GM12878 (cell line): ENCODE measurements around the gene PDE10A. TPM values are rescaled to one million over a fixed set of nuclear protein-coding genes. Genes with fewer than 3 reads are reported as not detected.

Experiments used
- ATAC-seq: fragments of 200-7000 bp; cut with Tn5 transposase; 3 replicates; pipeline ENCODE4 v1.9.1; 2020; ENCODE audit warnings: mild to moderate bottlenecking, moderate library complexity
- BruUV-seq: library from RNA; stranded (reverse); fragments of 400-500 nt; replicated peaks from 2 replicates; lab custom pipeline; 2021; lab: Mats Ljungman, UMichigan
- CTCF ChIA-PET: fragments of 300-600 bp; sonication (Branson Sonifier 250); formaldehyde crosslinking; extraction: SDS; loops from one replicate; lab custom pipeline; 2021; ENCODE audit warnings: inconsistent platforms; lab: Yijun Ruan, JAX
- POLR2A ChIA-PET: fragments of 350-600 bp; formaldehyde crosslinking; extraction: SDS; loops from one replicate; lab custom pipeline; 2021; ENCODE audit warnings: inconsistent platforms; lab: Charles Lee
- RAD21 ChIA-PET: fragments of 300-600 bp; sonication (Branson Sonifier 250); formaldehyde crosslinking; loops from one replicate; lab custom pipeline; 2023; ENCODE audit warnings: antibody characterized with exemption; ENCODE audit not compliant: unreplicated experiment; lab: Charles Lee
- SMC1A ChIA-PET: fragments of 300-600 bp; sonication (Branson Sonifier 250); formaldehyde crosslinking; loops from one replicate; lab custom pipeline; 2023; ENCODE audit not compliant: unreplicated experiment, uncharacterized antibody; lab: Charles Lee
- DNase-seq: peaks from one replicate; pipeline ENCODE4 v3.0.0-alpha.2; 2011; ENCODE audit warnings: low read depth, low spot score
- FAIRE-seq: peaks from 3 replicates; lab custom pipeline; 2011; peaks lifted over from hg19 to GRCh38; lab: Jason Lieb, UNC
- H2AFZ ChIP-seq: 2 replicates; pipeline ENCODE4 v1.6.0; 2011; ENCODE audit warnings: low read depth, low read length, control low read depth; ENCODE audit not compliant: control insufficient read depth
- H3K27ac ChIP-seq: 2 replicates; pipeline ENCODE4 v1.5.1; 2011; ENCODE audit warnings: control low read depth; ENCODE audit not compliant: control insufficient read depth, insufficient read depth
- H3K27me3 ChIP-seq, 2 experiments: replicated peaks in 1 of 2; 2 replicates each; pipeline versions ENCODE4 v1.6.0 to v1.6.1; 2011; ENCODE audit warnings: low read length in 1 of 2; ENCODE audit not compliant: control insufficient read depth in 2 of 2, insufficient read depth in 2 of 2
- H3K36me3 ChIP-seq, 2 experiments: 2 replicates each; pipeline ENCODE4 v1.5.1; 2011; ENCODE audit warnings: low read length in 1 of 2; ENCODE audit not compliant: control insufficient read depth in 2 of 2, insufficient read depth in 2 of 2
- H3K4me1 ChIP-seq: 2 replicates; pipeline ENCODE4 v1.6.1; 2011; ENCODE audit warnings: mild to moderate bottlenecking, low read length, moderate library complexity, mixed read lengths; ENCODE audit not compliant: control insufficient read depth, insufficient read depth
- H3K4me2 ChIP-seq: 2 replicates; pipeline ENCODE4 v1.6.0; 2011; ENCODE audit warnings: control low read depth; ENCODE audit not compliant: control insufficient read depth, insufficient read depth
- H3K4me3 ChIP-seq: fragments of 200-600 bp; sonication (generic); 2 replicates; pipeline ENCODE4 v1.5.1; 2016
- H3K79me2 ChIP-seq: 2 replicates; pipeline ENCODE4 v1.6.0; 2011; ENCODE audit warnings: low read length; ENCODE audit not compliant: control insufficient read depth, insufficient read depth
- H3K9ac ChIP-seq: 2 replicates; pipeline ENCODE4 v1.8.0; 2011; ENCODE audit warnings: low read length, control low read depth, mixed read lengths; ENCODE audit not compliant: control insufficient read depth, insufficient read depth
- H3K9me3 ChIP-seq: replicated peaks from 3 replicates; pipeline ENCODE4 v1.5.1; 2011; ENCODE audit warnings: mild to moderate bottlenecking, low read length; ENCODE audit not compliant: control insufficient read depth, insufficient read depth
- H4K20me1 ChIP-seq: 2 replicates; pipeline ENCODE4 v1.6.0; 2011; ENCODE audit not compliant: control insufficient read depth, insufficient read depth
- BHLHE40 ChIP-seq, 2 experiments: fragments of 450-650 bp in 1 of 2; IDR thresholded peaks; 2 replicates each; pipeline ENCODE4 v1.6.1; 2011 to 2017; ENCODE audit warnings: low read depth in 2 of 2, borderline replicate concordance in 1 of 2, improper control_type of control experiment in 1 of 2, low read length in 1 of 2, mild to moderate bottlenecking in 1 of 2
- BMI1 ChIP-seq: fragments of 450-650 bp; IDR thresholded peaks from 2 replicates; pipeline ENCODE4 v1.6.1; 2016; ENCODE audit warnings: mild to moderate bottlenecking, moderate library complexity, borderline replicate concordance
- CUX1 ChIP-seq: IDR thresholded peaks from 2 replicates; pipeline ENCODE4 v1.6.1; 2012; ENCODE audit warnings: improper control_type of control experiment, low read depth, low read length; ENCODE audit not compliant: insufficient replicate concordance
- MTA3 ChIP-seq: IDR thresholded peaks from 2 replicates; pipeline ENCODE4 v1.6.1; 2012; ENCODE audit warnings: low read length, inconsistent platforms, borderline replicate concordance
- WGBS: methylation state at CpG from one replicate; pipeline ENCODE4 v1.1.6; 2016; ENCODE audit warnings: low lambda C conversion rate; ENCODE audit not compliant: insufficient replicate concordance, insufficient coverage; ENCODE audit errors: missing lambda C conversion rate; 5-methylcytosine and 5-hydroxymethylcytosine counted together
- in situ Hi-C: fragments of 300-500 bp; cut with MboI; formaldehyde crosslinking; loops from 9 replicates; pipeline ENCODE4 v1.14.3; 2018; ENCODE audit warnings: mixed read lengths
- intact Hi-C: fragments of 100-400 bp; cut with micrococcal nuclease; formaldehyde crosslinking; loops from one replicate; pipeline ENCODE4 v1.14.2; 2022; ENCODE audit not compliant: unreplicated experiment
- polyA plus RNA-seq, 11 experiments: library from polyadenylated mRNA; depleted of rRNA in 4 of 11; unstranded in 6 of 11; stranded (reverse) in 5 of 11; fragments of >200 nt; fragmentation: Nextera tagmentation in 4 of 11; fragmentation: Illumina TruSeq in 1 of 11; extraction: Ambion mirVana in 4 of 11; extraction: Trizol in 1 of 11; gene quantifications; 1 replicate in 1 of 11; 2 replicates in 10 of 11; pipeline versions ENCODE4 v1.2.1 to v1.2.3, GENCODE V29; 2011 to 2016; ENCODE audit warnings: inconsistent platforms in 2 of 11, missing spikeins in 2 of 11, low read depth in 1 of 11
- total RNA-seq, 4 experiments: library from RNA; depleted of rRNA in 3 of 4; stranded (reverse); fragments of >200 nt in 3 of 4; fragmentation: Illumina TruSeq in 1 of 4; extraction: Trizol in 1 of 4; gene quantifications; 2 replicates each; pipeline versions ENCODE4 v1.2.1 to v1.2.3, GENCODE V29; 2013 to 2021

PDE10A gene
- total and polyA plus RNA-seq, 10 of the 15 experiments (the other 5 are each of a cell fraction or from before 2014, with no cell fraction given), result under 0.01 to 1.3 (median 0.03) TPM; not detected in 2

GRCh38 chr6:165577556-165577955 lies 85.5 kb downstream of the PDE10A start:
- no peaks in the 10 kb centered on the region for H3K9me3 ChIP-seq
- no peak overlapping the region for H3K27ac ChIP-seq
- no peaks in the 10 kb centered on the region for H3K27me3 ChIP-seq
- POLR2A ChIA-PET, result interaction anchor here (1.3 kb wide), 1 partner anchor 99 kb away, joined by 3 read pairs; no protein-coding TSS in a partner anchor
- RAD21 ChIA-PET, result no interaction called here
- BruUV-seq, result no TSS peak
- no peak overlapping the region for H3K4me3 ChIP-seq
- H3K79me2 ChIP-seq, result no peaks in the 10 kb centered on the region
- no peaks in the 10 kb centered on the region for H3K4me1 ChIP-seq
- in situ Hi-C loops, result no loop called here
- H3K36me3 ChIP-seq, result no peaks in the 10 kb centered on the region
- no peak for TF ChIP-seq CUX1
- FAIRE-seq (no peak), ATAC-seq (no peak), DNase-seq (no peak)
- intact Hi-C loops, result no loop called here
- WGBS, result 39% methylated on average over 13 of the region's 13 CpGs
- SMC1A ChIA-PET, result no interaction called here
- H3K4me2 ChIP-seq, result no peak overlapping the region
- H3K9ac ChIP-seq, result no peak overlapping the region
- no peaks in the 10 kb centered on the region for H4K20me1 ChIP-seq
- no peak overlapping the region for H2AFZ ChIP-seq
- CTCF ChIA-PET, result no interaction called here

GRCh38 chr6:165575158-165575549 lies 87.9 kb downstream of the PDE10A start:
- H3K79me2 ChIP-seq, result no peaks in the 10 kb centered on the region
- no peak overlapping the region for H3K4me3 ChIP-seq
- intact Hi-C loops, result no loop called here
- in situ Hi-C loops, result no loop called here
- POLR2A ChIA-PET, result no interaction called here
- no peak overlapping the region for H3K4me2 ChIP-seq
- WGBS, result 0% methylated on average over 3 of the region's 3 CpGs
- TF ChIP-seq MTA3 (no peak), BHLHE40 (IDR thresholded peaks at IDR 0.05; ENCODE audit: borderline replicate concordance in 1 of 2, low read depth in 2 of 2, low read length in 1 of 2) (0 out of 4 replicates have a peak, but pooled peaks of 1 of the 2 experiments have one; percentile 10), BMI1 (0 out of 2 replicates have a peak, but pooled peaks have one; percentile 4)
- SMC1A ChIA-PET, result no interaction called here
- no peaks in the 10 kb centered on the region for H3K27me3 ChIP-seq
- CTCF ChIA-PET, result no interaction called here
- ATAC-seq (no peak), FAIRE-seq (no peak), DNase-seq (no peak)
- H3K9me3 ChIP-seq, result no peaks in the 10 kb centered on the region
- no peaks in the 10 kb centered on the region for H4K20me1 ChIP-seq
- H3K9ac ChIP-seq, result no peak overlapping the region
- RAD21 ChIA-PET, result no interaction called here
- no peaks in the 10 kb centered on the region for H3K4me1 ChIP-seq
- no TSS peak for BruUV-seq
- no peak overlapping the region for H2AFZ ChIP-seq
- no peak overlapping the region for H3K27ac ChIP-seq
- H3K36me3 ChIP-seq, result no peaks in the 10 kb centered on the region
